HG03064 (cell line): ENCODE data around the gene BMP3.

Source experiments
- ATAC-seq: cut with Tn5 transposase; IDR thresholded peaks from one replicate; pipeline ENCODE4 v1.9.1; 2021; ENCODE audit warnings: low read depth; ENCODE audit not compliant: unreplicated experiment

BMP3 gene

DNA sequence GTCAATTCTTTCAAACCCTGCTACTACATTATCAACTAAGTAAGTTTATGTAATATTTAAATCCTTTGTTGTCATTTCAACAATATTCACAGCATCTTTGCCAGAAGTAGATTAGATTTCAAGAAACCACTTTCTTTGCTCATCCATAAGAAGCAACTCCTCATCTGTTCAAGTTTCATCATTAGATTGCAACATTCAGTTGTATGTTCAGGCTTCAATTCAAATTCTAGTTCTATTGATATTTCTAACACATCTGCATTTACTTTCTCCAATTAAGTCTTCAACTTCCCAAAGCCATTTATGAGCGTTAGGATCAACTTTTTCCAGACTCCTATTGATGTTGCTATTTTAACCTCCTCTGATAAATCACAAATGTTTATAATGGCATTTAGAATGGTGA, 66.1 kb downstream of the BMP3 start:
- ATAC-seq: no peak

- ATAC-seq: no peak
Measured at GRCh38 chr4:81102107-81102506, 71.6 kb downstream of the BMP3 start.

DNA sequence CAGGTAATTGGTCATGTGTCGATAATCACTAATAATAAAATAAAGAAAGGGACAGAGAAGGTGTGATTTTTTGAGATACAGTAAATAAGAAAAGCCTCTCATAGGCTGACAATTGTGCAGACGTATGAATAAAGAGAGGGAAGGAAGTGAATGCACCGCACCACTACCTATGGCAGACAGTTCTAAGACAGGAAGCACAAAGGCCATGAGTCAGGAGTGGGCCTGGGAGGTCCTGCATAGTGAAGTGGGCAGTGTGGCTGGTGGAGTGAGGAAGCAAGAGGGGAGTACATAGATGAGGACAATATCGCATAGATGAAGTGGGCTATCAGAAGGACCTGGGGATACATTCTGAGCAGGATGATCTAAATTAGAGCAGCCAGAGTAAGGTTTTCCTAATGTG, 75.6 kb downstream of the BMP3 start:
- ATAC-seq: no peak
